Loucy (cell line): ENCODE results near the gene ILKAP.

Experiments
- H2AFZ ChIP-seq: fragments of 200-600 bp; sonication (generic); 2 replicates; pipeline ENCODE4 v1.6.0; 2016; ENCODE audit warnings: antibody characterized with exemption, mild to moderate bottlenecking, low read length, moderate library complexity
- H3F3A ChIP-seq: fragments of 200-600 bp; 2 replicates; pipeline ENCODE4 v1.6.0; 2016; ENCODE audit warnings: antibody characterized with exemption, low read depth, mild to moderate bottlenecking
- H3K27me3 ChIP-seq: fragments of 200-600 bp; sonication (generic); 2 replicates; pipeline ENCODE4 v1.6.1; 2014; ENCODE audit warnings: low read length, mild to moderate bottlenecking; ENCODE audit not compliant: insufficient read depth, poor library complexity, severe bottlenecking
- H3K36me3 ChIP-seq: fragments of 200-600 bp; sonication (generic); 2 replicates; pipeline ENCODE4 v1.6.1; 2016; ENCODE audit warnings: low read length; ENCODE audit not compliant: insufficient read depth
- H3K4me1 ChIP-seq: fragments of 200-600 bp; sonication (generic); 2 replicates; pipeline ENCODE4 v1.5.1; 2014; ENCODE audit warnings: low read length, mild to moderate bottlenecking; ENCODE audit not compliant: insufficient read depth, poor library complexity, severe bottlenecking
- H3K4me2 ChIP-seq: fragments of 200-600 bp; sonication (generic); 2 replicates; pipeline ENCODE4 v1.6.0; 2014; ENCODE audit warnings: antibody characterized with exemption, low read length, low read depth, mild to moderate bottlenecking; ENCODE audit not compliant: poor library complexity, severe bottlenecking
- H3K4me3 ChIP-seq: fragments of 200-600 bp; sonication (generic); 2 replicates; pipeline ENCODE4 v1.5.1; 2014; ENCODE audit warnings: low read length, mild to moderate bottlenecking, mixed read lengths; ENCODE audit not compliant: poor library complexity, severe bottlenecking
- H3K79me2 ChIP-seq: fragments of 200-600 bp; sonication (generic); 2 replicates; pipeline ENCODE4 v1.6.1; 2014; ENCODE audit warnings: low read length; ENCODE audit not compliant: insufficient read depth
- H3K9ac ChIP-seq: fragments of 200-600 bp; sonication (generic); 2 replicates; pipeline ENCODE4 v1.6.0; 2014; ENCODE audit warnings: mild to moderate bottlenecking, low read depth, low read length, moderate library complexity; ENCODE audit not compliant: poor library complexity, severe bottlenecking
- H3K9me2 ChIP-seq: fragments of 200-600 bp; sonication (generic); replicated peaks from 2 replicates; pipeline ENCODE4 v1.6.1; 2016; ENCODE audit warnings: low read depth, low read length, mixed read lengths
- H3K9me3 ChIP-seq: fragments of 200-600 bp; sonication (generic); 2 replicates; pipeline ENCODE4 v1.6.1; 2014; ENCODE audit warnings: mild to moderate bottlenecking, antibody characterized with exemption, low read length, low read depth; ENCODE audit not compliant: insufficient read depth
- H4K20me1 ChIP-seq: fragments of 200-600 bp; sonication (generic); 2 replicates; pipeline ENCODE4 v1.6.0; 2014; ENCODE audit warnings: antibody characterized with exemption, low read length, mild to moderate bottlenecking; ENCODE audit not compliant: insufficient read depth, poor library complexity, severe bottlenecking
- EZH2phosphoT487 ChIP-seq: fragments of 200-600 bp; IDR thresholded peaks from 2 replicates; pipeline ENCODE4 v1.6.1; 2018; ENCODE audit warnings: antibody characterized with exemption, mild to moderate bottlenecking, moderate library complexity, borderline replicate concordance
- TF ChIP-seq, protein P1 (sequence below): fragments of 200-600 bp; sonication (generic); conservative IDR thresholded peaks from 2 replicates; pipeline ENCODE4 v1.5.1; 2014; ENCODE audit warnings: mild to moderate bottlenecking, antibody characterized with exemption, low read length

The ILKAP gene

DNA sequence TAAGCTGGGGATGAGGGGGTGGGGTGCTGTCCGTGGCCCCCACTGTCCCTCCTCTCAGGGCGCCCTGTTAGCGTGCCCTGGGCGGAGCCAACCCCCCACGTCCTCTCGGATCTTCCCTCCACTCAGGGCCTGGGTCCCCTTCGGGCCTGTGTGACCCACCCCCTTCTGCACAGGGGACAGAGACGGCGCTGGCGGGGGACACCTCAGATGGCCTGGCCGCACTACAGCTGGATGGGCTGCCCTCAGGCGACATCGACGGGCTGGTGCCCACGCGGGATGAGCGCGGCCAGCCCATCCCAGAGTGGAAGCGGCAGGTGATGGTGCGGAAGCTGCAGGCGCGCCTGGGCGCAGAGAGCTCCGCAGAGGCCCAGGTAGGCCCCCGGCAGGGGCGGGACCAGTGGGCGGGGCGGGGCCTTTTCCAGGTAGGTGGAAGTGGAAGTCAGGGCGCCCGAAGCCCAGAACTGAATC is 74.9 kb downstream of the ILKAP start:
- H3K4me1 ChIP-seq: no peaks in the 10 kb centered on the region
- H3K79me2 ChIP-seq: no peaks in the 10 kb centered on the region
- H3K9ac ChIP-seq: no peak overlapping the region
- no peaks in the 10 kb centered on the region for H3K36me3 ChIP-seq
- H3K27me3 ChIP-seq: no peaks in the 10 kb centered on the region
- H3K9me2 ChIP-seq: no peaks in the 10 kb centered on the region
- no peak overlapping the region for H2AFZ ChIP-seq
- H3K4me2 ChIP-seq: no peak overlapping the region
- TF ChIP-seq EZH2phosphoT487: no peak
- TF ChIP-seq, protein P1, sequence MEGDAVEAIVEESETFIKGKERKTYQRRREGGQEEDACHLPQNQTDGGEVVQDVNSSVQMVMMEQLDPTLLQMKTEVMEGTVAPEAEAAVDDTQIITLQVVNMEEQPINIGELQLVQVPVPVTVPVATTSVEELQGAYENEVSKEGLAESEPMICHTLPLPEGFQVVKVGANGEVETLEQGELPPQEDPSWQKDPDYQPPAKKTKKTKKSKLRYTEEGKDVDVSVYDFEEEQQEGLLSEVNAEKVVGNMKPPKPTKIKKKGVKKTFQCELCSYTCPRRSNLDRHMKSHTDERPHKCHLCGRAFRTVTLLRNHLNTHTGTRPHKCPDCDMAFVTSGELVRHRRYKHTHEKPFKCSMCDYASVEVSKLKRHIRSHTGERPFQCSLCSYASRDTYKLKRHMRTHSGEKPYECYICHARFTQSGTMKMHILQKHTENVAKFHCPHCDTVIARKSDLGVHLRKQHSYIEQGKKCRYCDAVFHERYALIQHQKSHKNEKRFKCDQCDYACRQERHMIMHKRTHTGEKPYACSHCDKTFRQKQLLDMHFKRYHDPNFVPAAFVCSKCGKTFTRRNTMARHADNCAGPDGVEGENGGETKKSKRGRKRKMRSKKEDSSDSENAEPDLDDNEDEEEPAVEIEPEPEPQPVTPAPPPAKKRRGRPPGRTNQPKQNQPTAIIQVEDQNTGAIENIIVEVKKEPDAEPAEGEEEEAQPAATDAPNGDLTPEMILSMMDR: no peak
- H3K9me3 ChIP-seq: no peaks in the 10 kb centered on the region
- no peaks in the 10 kb centered on the region for H4K20me1 ChIP-seq
- no peak overlapping the region for H3K4me3 ChIP-seq
- H3F3A ChIP-seq: no peaks in the 10 kb centered on the region

DNA sequence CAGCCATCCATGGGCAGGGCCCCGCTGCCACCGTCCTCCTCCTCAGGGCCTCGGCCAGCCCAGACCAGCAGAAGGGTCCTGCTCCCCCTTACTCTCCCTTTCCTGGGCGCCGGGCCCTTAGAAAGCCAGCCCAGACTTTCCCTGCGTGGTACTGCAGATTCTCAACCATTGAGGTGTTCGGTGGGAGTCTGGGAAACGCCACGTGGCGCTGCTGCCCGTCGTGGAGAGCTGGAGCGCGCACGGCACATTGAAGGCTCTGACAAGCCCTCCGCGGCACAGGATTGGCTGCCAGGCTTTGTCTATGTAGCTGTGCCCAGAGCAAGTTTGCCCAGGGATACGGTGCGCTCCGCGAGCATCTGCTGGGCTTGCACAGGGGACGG is 75.4 kb downstream of the ILKAP start:
- Histone ChIP-seq H3K27me3 (no peaks in the 10 kb centered on the region), H3K79me2 (no peaks in the 10 kb centered on the region), H3K9me2 (no peaks in the 10 kb centered on the region), H3K36me3 (no peaks in the 10 kb centered on the region), H3K9me3 (no peaks in the 10 kb centered on the region), H3F3A (no peaks in the 10 kb centered on the region), H4K20me1 (no peaks in the 10 kb centered on the region), H3K4me2 (no peak overlapping the region), H3K4me3 (no peak overlapping the region), H2AFZ (no peak overlapping the region), H3K4me1 (no peaks in the 10 kb centered on the region), H3K9ac (no peak overlapping the region)
- TF ChIP-seq, protein P1: no peak
- no peak for TF ChIP-seq EZH2phosphoT487

DNA sequence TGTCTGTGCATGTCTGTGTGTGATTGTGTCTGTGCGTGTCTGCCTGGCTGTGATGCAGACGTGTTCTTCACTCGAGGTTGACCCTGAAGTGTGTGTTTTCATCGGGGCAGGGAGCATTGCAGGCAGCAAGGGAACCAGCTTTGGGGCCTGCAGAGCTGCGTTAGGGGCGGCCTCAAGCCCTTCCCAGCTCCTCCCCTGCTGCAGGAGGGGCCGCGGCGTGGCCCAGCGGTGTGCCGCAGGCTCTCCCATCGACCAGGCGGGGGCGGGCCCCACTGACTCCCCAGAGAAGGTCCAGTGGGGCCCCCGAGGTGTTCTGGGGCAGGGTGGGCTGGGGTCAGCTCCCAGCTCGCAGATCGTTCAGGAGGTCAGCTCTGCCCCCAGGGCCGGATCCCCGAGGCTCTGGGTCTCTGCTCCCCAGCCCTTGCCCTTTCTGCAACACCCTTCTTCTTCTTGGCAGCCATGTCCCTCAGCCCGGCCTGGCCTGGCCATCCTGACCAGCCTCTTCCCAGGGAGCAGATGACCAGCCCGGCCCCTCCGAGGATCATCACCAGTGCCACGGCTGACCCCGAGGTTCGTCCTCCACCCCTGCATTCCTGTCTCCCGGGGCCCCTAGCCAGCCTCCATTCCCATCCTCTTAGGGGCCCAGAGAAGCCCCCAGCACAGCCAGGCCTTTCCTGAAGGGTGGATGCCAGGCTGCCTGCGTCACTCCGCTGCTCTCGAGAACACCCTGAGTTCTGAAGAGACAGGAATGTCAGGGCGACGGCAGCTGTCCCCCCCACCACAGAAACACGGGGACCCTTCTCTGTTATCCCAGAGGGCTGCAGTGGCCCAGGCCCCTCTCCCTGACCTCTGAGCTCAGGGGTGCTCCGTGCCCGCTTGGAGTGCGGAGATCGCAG is 76.1 kb downstream of the ILKAP start:
- H3K27me3 ChIP-seq: no peaks in the 10 kb centered on the region
- H3K4me3 ChIP-seq: no peak overlapping the region
- H3K9ac ChIP-seq: no peak overlapping the region
- no peaks in the 10 kb centered on the region for H3K9me3 ChIP-seq
- H3K9me2 ChIP-seq: no peaks in the 10 kb centered on the region
- no peaks in the 10 kb centered on the region for H4K20me1 ChIP-seq
- no peaks in the 10 kb centered on the region for H3K79me2 ChIP-seq
- H2AFZ ChIP-seq: no peak overlapping the region
- no peaks in the 10 kb centered on the region for H3K36me3 ChIP-seq
- no peak overlapping the region for H3K4me2 ChIP-seq
- TF ChIP-seq, protein P1: no peak
- no peak for TF ChIP-seq EZH2phosphoT487
- H3F3A ChIP-seq: no peaks in the 10 kb centered on the region
- H3K4me1 ChIP-seq: no peaks in the 10 kb centered on the region
